ENCODE results near the gene SARDH. TPM values are rescaled to one million over a fixed set of nuclear protein-coding genes. Genes with fewer than 3 reads are reported as not detected.

SARDH gene
- total and polyA plus RNA-seq, 9 of the 15 experiments (the other 6 are each of a cell fraction or from before 2014, with no cell fraction given) = 0.14 TPM; not detected in 8

DNA sequence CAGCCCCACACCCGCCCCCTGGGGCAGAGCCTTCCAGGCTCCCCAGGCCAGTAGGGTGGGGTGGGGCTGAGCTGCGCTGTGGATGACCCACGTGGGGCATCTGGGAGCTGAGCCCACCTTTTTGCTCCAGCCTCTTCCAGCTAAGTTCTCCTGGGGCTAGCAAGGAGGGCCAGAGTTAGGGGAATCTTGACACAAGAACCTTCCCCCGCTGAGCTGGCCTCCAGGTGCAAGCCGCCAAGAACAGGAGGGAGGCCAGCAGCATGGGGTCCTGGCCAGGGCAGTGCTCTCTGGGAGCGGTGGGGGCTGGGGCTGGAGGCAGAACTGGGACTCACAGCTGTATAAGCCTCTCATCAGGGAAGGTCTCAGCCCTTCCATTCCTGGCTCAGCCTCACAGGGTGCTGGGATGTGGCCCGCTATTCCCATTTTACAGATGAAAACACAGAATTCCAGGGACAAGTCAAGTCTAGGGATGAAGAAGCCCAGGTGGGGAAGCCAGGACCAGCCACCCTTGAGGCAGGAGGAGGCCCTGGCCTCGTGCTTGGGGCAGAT, 21.5 kb downstream of the SARDH start (continued):
- TF ChIP-seq, protein P1, sequence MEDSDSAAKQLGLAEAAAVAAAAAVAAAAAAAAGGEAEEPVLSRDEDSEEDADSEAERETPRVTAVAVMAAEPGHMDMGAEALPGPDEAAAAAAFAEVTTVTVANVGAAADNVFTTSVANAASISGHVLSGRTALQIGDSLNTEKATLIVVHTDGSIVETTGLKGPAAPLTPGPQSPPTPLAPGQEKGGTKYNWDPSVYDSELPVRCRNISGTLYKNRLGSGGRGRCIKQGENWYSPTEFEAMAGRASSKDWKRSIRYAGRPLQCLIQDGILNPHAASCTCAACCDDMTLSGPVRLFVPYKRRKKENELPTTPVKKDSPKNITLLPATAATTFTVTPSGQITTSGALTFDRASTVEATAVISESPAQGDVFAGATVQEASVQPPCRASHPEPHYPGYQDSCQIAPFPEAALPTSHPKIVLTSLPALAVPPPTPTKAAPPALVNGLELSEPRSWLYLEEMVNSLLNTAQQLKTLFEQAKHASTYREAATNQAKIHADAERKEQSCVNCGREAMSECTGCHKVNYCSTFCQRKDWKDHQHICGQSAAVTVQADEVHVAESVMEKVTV (CRISPR knock-in tag; IDR thresholded peaks at IDR 0.05) = no peak
- TF ChIP-seq ZFPM2 (CRISPR knock-in tag; IDR thresholded peaks at IDR 0.05) = no peak
- no peak for TF ChIP-seq SP2 (IDR thresholded peaks at IDR 0.05; ENCODE audit: extremely low read depth, low read depth, low read length, poor library complexity, severe bottlenecking)

DNA sequence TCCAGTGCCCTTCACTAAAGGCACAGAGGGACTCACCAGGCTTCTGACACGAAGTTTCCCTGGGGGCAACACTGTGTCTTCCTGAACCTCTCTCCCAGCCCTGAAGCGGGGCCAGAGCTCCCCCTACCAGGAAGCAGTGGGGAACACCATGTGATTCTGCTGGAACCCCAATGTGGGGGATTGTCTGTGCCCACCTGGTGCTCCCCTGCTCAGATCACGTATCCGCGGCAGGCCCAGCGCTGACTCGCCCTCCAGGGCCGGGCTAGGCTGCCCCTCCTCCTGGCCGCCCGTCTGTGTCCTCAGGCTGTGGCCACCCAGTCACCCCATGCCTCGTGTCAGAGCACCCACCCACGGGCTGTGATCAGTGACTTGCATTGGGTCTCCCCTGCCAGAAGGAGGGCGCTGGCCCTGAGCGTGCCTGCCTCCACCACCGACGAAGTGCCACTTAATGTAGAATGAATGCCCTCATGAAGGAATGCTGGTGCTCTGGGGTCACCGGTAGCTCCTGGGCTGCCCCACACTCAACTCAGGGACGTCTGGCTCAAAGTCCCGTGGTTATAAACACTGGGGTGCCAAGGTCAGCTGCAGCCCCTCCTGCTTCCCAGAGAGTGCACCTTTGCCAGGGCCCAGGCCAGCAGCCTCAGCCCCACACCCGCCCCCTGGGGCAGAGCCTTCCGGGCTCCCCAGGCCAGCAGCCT, 22.1 kb downstream of the SARDH start:
- Histone ChIP-seq H3K36me3 (ENCODE audit: control insufficient read depth, insufficient read depth, low read length) (no peaks in the 10 kb centered on the region), H4K20me1 (replicated peaks; ENCODE audit: control insufficient read depth, insufficient read depth, low read length) (peaks cover 14% of the 10 kb centered on the region), H3K79me2 (ENCODE audit: control insufficient read depth, insufficient read depth, low read length) (no peaks in the 10 kb centered on the region), H3K27me3 (ENCODE audit: control insufficient read depth in 2 of 2, insufficient read depth in 2 of 2, low read length in 2 of 2) (peaks cover 10 to 60% of the 10 kb centered on the region in 2 experiments; a peak in 4 of 5 replicates), H3K9me3 (replicated peaks; ENCODE audit: control insufficient read depth, insufficient read depth, low read depth, low read length) (no peaks in the 10 kb centered on the region), H2AFZ (ENCODE audit: low read depth, low read length) (no peak overlapping the region), H3K4me1 (replicated peaks in 1 of 2; ENCODE audit: control insufficient read depth in 2 of 2, insufficient read depth in 2 of 2, low read length in 2 of 2) (peaks cover 0 to 21% of the 10 kb centered on the region in 2 experiments; a peak in 2 of 5 replicates), H3K9ac (ENCODE audit: insufficient read depth in 1 of 2, low read depth in 2 of 2, low read length in 2 of 2) (0 out of 4 replicates have a peak overlapping the region, but pooled peaks of 1 of the 2 experiments have one; percentile 17), H3K4me3 (no peak overlapping the region), H3K4me2 (ENCODE audit: insufficient read depth, low read length) (no peak overlapping the region), H3K27ac (ENCODE audit: extremely low read depth, low read depth, low read length) (no peak overlapping the region), H3K9me1 (ENCODE audit: control insufficient read depth, insufficient read depth, low read length) (no peaks in the 10 kb centered on the region)
- ATAC-seq (peak; percentile 77), DNase-seq (ENCODE audit: extremely low read depth in 1 of 4, low spot score in 3 of 4) (peak; percentile 30 to 48 (median 32)), FAIRE-seq (no peak)
- ChIA-PET POLR2A (interaction anchor here (0.6 kb wide), 1 partner anchor 696 kb away, joined by 3 read pairs; no protein-coding TSS in a partner anchor), CTCF (ENCODE audit: low intra/inter-chr PET ratio) (no interaction called here)
- BruUV-seq (replicated peaks) = no TSS peak
- intact Hi-C loops (cut with micrococcal nuclease) = loop anchor here (1.0 kb wide), 1 partner anchor 183 kb away; no protein-coding TSS in a partner anchor
- WGBS (ENCODE audit: insufficient coverage, low coverage, missing lambda C conversion rate) = 3% methylated on average over 19 of the region's 21 CpGs
- in situ Hi-C loops (cut with MboI) = no loop called here
- TF ChIP-seq, protein P2, sequence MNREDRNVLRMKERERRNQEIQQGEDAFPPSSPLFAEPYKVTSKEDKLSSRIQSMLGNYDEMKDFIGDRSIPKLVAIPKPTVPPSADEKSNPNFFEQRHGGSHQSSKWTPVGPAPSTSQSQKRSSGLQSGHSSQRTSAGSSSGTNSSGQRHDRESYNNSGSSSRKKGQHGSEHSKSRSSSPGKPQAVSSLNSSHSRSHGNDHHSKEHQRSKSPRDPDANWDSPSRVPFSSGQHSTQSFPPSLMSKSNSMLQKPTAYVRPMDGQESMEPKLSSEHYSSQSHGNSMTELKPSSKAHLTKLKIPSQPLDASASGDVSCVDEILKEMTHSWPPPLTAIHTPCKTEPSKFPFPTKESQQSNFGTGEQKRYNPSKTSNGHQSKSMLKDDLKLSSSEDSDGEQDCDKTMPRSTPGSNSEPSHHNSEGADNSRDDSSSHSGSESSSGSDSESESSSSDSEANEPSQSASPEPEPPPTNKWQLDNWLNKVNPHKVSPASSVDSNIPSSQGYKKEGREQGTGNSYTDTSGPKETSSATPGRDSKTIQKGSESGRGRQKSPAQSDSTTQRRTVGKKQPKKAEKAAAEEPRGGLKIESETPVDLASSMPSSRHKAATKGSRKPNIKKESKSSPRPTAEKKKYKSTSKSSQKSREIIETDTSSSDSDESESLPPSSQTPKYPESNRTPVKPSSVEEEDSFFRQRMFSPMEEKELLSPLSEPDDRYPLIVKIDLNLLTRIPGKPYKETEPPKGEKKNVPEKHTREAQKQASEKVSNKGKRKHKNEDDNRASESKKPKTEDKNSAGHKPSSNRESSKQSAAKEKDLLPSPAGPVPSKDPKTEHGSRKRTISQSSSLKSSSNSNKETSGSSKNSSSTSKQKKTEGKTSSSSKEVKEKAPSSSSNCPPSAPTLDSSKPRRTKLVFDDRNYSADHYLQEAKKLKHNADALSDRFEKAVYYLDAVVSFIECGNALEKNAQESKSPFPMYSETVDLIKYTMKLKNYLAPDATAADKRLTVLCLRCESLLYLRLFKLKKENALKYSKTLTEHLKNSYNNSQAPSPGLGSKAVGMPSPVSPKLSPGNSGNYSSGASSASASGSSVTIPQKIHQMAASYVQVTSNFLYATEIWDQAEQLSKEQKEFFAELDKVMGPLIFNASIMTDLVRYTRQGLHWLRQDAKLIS (CRISPR knock-in tag; IDR thresholded peaks at IDR 0.05) = no peak
- TF ChIP-seq, protein P1 (CRISPR knock-in tag; IDR thresholded peaks at IDR 0.05) = peak; percentile 70
- TF ChIP-seq, protein P3, sequence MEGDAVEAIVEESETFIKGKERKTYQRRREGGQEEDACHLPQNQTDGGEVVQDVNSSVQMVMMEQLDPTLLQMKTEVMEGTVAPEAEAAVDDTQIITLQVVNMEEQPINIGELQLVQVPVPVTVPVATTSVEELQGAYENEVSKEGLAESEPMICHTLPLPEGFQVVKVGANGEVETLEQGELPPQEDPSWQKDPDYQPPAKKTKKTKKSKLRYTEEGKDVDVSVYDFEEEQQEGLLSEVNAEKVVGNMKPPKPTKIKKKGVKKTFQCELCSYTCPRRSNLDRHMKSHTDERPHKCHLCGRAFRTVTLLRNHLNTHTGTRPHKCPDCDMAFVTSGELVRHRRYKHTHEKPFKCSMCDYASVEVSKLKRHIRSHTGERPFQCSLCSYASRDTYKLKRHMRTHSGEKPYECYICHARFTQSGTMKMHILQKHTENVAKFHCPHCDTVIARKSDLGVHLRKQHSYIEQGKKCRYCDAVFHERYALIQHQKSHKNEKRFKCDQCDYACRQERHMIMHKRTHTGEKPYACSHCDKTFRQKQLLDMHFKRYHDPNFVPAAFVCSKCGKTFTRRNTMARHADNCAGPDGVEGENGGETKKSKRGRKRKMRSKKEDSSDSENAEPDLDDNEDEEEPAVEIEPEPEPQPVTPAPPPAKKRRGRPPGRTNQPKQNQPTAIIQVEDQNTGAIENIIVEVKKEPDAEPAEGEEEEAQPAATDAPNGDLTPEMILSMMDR (IDR thresholded peaks at IDR 0.05 in 2 of 3, conservative IDR thresholded peaks at IDR 0.05 in 1 of 3; ENCODE audit: insufficient read depth in 2 of 3, low read depth in 1 of 3, low read length in 3 of 3) = peak; percentile 62 to 72 (median 62)
- no peak for TF ChIP-seq ZNF778 (CRISPR knock-in tag; IDR thresholded peaks at IDR 0.05)
- no peak for TF ChIP-seq NCOR1 (IDR thresholded peaks at IDR 0.05)
